HepG2 (cell line): ENCODE data around the gene MIF4GD. TPM values are rescaled to one million over a fixed set of nuclear protein-coding genes. Genes with fewer than 3 reads are reported as not detected.

Source experiments
- AKAP8 ChIP-seq: sonication (generic); formaldehyde crosslinking; IDR thresholded peaks from 2 replicates; pipeline ENCODE4 v1.5.1; 2020; ENCODE audit warnings: mild to moderate bottlenecking, missing genetic modification reagents
- CCAR2 ChIP-seq: fragments of 200-400 bp; formaldehyde crosslinking; optimal IDR thresholded peaks from 2 replicates; pipeline ENCODE3; 2018; ENCODE audit warnings: low read depth, mild to moderate bottlenecking, low read length, moderate library complexity
- ERF ChIP-seq: IDR thresholded peaks from 2 replicates; pipeline ENCODE4 v1.6.1; 2018; ENCODE audit warnings: missing biosample characterization, missing genetic modification reagents
- GABPA ChIP-seq, 2 experiments: IDR thresholded peaks; 2 replicates each; pipeline ENCODE4 v1.6.1; 2011 to 2016; ENCODE audit warnings: low read depth in 2 of 2, low read length in 1 of 2, missing biosample characterization in 1 of 2, missing genetic modification characterization in 1 of 2
- KLF15 ChIP-seq: sonication (generic); formaldehyde crosslinking; IDR thresholded peaks from 2 replicates; pipeline ENCODE4 v1.8.1; 2023; ENCODE audit warnings: borderline replicate concordance, mild to moderate bottlenecking, inconsistent platforms, missing genetic modification reagents, mixed read lengths
- MAF1 ChIP-seq: sonication (generic); formaldehyde crosslinking; IDR thresholded peaks from 2 replicates; pipeline ENCODE4 v1.5.0; 2020; ENCODE audit warnings: missing genetic modification reagents, borderline replicate concordance
- MLLT10 ChIP-seq: sonication (generic); formaldehyde crosslinking; IDR thresholded peaks from 2 replicates; pipeline ENCODE4 v1.4.0; 2020; ENCODE audit warnings: missing genetic modification reagents
- NFE2L2 ChIP-seq: fragments of 150-350 bp; IDR thresholded peaks from 2 replicates; pipeline ENCODE4 v1.6.1; 2014; ENCODE audit warnings: low read length
- NFIB ChIP-seq: sonication (generic); formaldehyde crosslinking; IDR thresholded peaks from 2 replicates; pipeline ENCODE4 v1.9.0; 2021; ENCODE audit warnings: missing genetic modification reagents, mild to moderate bottlenecking, borderline replicate concordance
- NPAS2 ChIP-seq: sonication (generic); formaldehyde crosslinking; IDR thresholded peaks from 2 replicates; pipeline ENCODE4 v1.8.0; 2022; ENCODE audit warnings: mild to moderate bottlenecking, missing genetic modification reagents, borderline replicate concordance
- RAD51 ChIP-seq: fragments of 450-650 bp; IDR thresholded peaks from 2 replicates; pipeline ENCODE4 v1.6.1; 2016; ENCODE audit warnings: borderline replicate concordance
- RERE ChIP-seq: IDR thresholded peaks from 2 replicates; pipeline ENCODE4 v1.6.1; 2016; ENCODE audit warnings: low read depth, missing genetic modification reagents, missing compliant biosample characterization
- SAFB2 ChIP-seq: sonication (generic); formaldehyde crosslinking; IDR thresholded peaks from 2 replicates; pipeline ENCODE4 v1.5.1; 2020; ENCODE audit warnings: missing genetic modification reagents, low read depth, mild to moderate bottlenecking, borderline replicate concordance
- SMYD3 ChIP-seq: sonication (generic); formaldehyde crosslinking; IDR thresholded peaks from 2 replicates; pipeline ENCODE4 v1.8.1; 2023; ENCODE audit warnings: mild to moderate bottlenecking, missing genetic modification reagents
- TBP ChIP-seq: sonication (generic); formaldehyde crosslinking; IDR thresholded peaks from 2 replicates; pipeline ENCODE4 v1.5.0; 2020; ENCODE audit warnings: missing genetic modification reagents
- ZBTB20 ChIP-seq: sonication (generic); formaldehyde crosslinking; IDR thresholded peaks from 2 replicates; pipeline ENCODE4 v1.8.1; 2023; ENCODE audit warnings: missing genetic modification reagents, low read depth, mild to moderate bottlenecking, borderline replicate concordance
- ZFP91 ChIP-seq: sonication (generic); formaldehyde crosslinking; IDR thresholded peaks from 2 replicates; pipeline ENCODE4 v1.9.0; 2022; ENCODE audit warnings: missing genetic modification reagents, mild to moderate bottlenecking, borderline replicate concordance
- ZNF10 ChIP-seq: sonication (generic); formaldehyde crosslinking; IDR thresholded peaks from 2 replicates; pipeline ENCODE4 v1.4.0; 2020; ENCODE audit warnings: mild to moderate bottlenecking, low read depth, missing genetic modification reagents, borderline replicate concordance
- ZNF430 ChIP-seq: sonication (generic); formaldehyde crosslinking; IDR thresholded peaks from 2 replicates; pipeline ENCODE4 v1.9.0; 2021; ENCODE audit warnings: mild to moderate bottlenecking, missing genetic modification reagents
- ZNF484 ChIP-seq: sonication (generic); formaldehyde crosslinking; IDR thresholded peaks from 2 replicates; pipeline ENCODE4 v1.5.1; 2020; ENCODE audit warnings: mild to moderate bottlenecking, low read depth, missing genetic modification reagents, borderline replicate concordance
- ZNF552 ChIP-seq: sonication (generic); formaldehyde crosslinking; IDR thresholded peaks from 2 replicates; pipeline ENCODE4 v1.9.0; 2022; ENCODE audit warnings: missing genetic modification reagents, mild to moderate bottlenecking, borderline replicate concordance
- ZNF720 ChIP-seq: sonication (generic); formaldehyde crosslinking; IDR thresholded peaks from 2 replicates; pipeline ENCODE4 v1.4.0; 2020; ENCODE audit warnings: missing genetic modification reagents
- ZNF768 ChIP-seq: sonication (generic); formaldehyde crosslinking; IDR thresholded peaks from 2 replicates; pipeline ENCODE4 v1.4.0; 2020; ENCODE audit warnings: missing genetic modification reagents
- polyA plus RNA-seq, 8 experiments: library from polyadenylated mRNA; depleted of rRNA in 3 of 8; stranded (reverse) in 7 of 8; unstranded in 1 of 8; fragments of >200 nt; fragmentation: Illumina TruSeq in 4 of 8; extraction: Trizol in 4 of 8; gene quantifications; 2 replicates each; pipeline versions ENCODE4 v1.2.1 to v1.2.3, GENCODE V29; 2011 to 2016; ENCODE audit warnings: low read depth in 4 of 8, missing spikeins in 1 of 8, mixed read lengths in 1 of 8; ENCODE audit not compliant: insufficient read depth in 1 of 8
- total RNA-seq, 5 experiments: library from RNA; depleted of rRNA; stranded (reverse); fragments of >200 nt; fragmentation: Illumina TruSeq; extraction: Trizol; gene quantifications; 2 replicates each; pipeline ENCODE4 v1.2.3, GENCODE V29; 2016; ENCODE audit warnings: low read depth in 1 of 5

Gene MIF4GD
- total and polyA plus RNA-seq, 2 of the 13 experiments (the other 11 are each of a cell fraction or from before 2014, with no cell fraction given), result 14.0 to 28.0 TPM

- TF ChIP-seq NPAS2 (no peak), RERE (CRISPR knock-in tag) (no peak), SAFB2 (CRISPR knock-in tag) (no peak), ZNF10 (CRISPR knock-in tag) (no peak), CCAR2 (no peak), KLF15 (CRISPR knock-in tag) (no peak), SMYD3 (CRISPR knock-in tag) (no peak), ZBTB20 (CRISPR knock-in tag) (0 out of 2 replicates have a peak, but pooled peaks have one; percentile 18), AKAP8 (CRISPR knock-in tag) (peak; percentile 70; the same call in 1 of the 2 replicates), ZNF720 (CRISPR knock-in tag) (no peak), NFE2L2 (no peak), ZNF768 (CRISPR knock-in tag) (peak; percentile 34; the same call in 1 of the 2 replicates), ZFP91 (CRISPR knock-in tag) (peak; percentile 76), ZNF484 (CRISPR knock-in tag) (no peak), MLLT10 (no peak), TBP (CRISPR knock-in tag) (no peak), ZNF552 (CRISPR knock-in tag) (no peak), NFIB (CRISPR knock-in tag) (no peak), RAD51 (no peak), ERF (CRISPR knock-in tag) (peak; percentile 71; the same call in 1 of the 2 replicates), ZNF430 (CRISPR knock-in tag) (peak; percentile 93; the same call in 1 of the 2 replicates), MAF1 (CRISPR knock-in tag) (0 out of 2 replicates have a peak, but pooled peaks have one; percentile 33), GABPA (IDR thresholded peaks at IDR 0.05; ENCODE audit: low read depth, low read length) (peak; percentile 5; the same call in 1 of the 2 replicates), GABPA (CRISPR knock-in tag; IDR thresholded peaks at IDR 0.05; ENCODE audit: low read depth) (no peak)
Observed at GRCh38 chr17:75270218-75270965, 639 bp downstream of the MIF4GD start (continued).
